ENCODE results near the gene UBAC1.
"Not testable (repeated sequence)": the region's sequence is repeated elsewhere in the genome, so short reads cannot be mapped to it uniquely, and the experiment has no call there.

The UBAC1 gene

GRCh38 chr9:135948968-135949367, 12.2 kb downstream of the UBAC1 start:
- DNase-seq (ENCODE audit: low read depth) = no peak
- no peak for TF ChIP-seq CTCF (IDR thresholded peaks at IDR 0.05; ENCODE audit: control insufficient read depth, insufficient read depth, low read depth, low read length, missing control alignments)
- H3K4me3 ChIP-seq (ENCODE audit: control insufficient read depth, low read depth, low read length) = no peak overlapping the region

- TF ChIP-seq CTCF (IDR thresholded peaks at IDR 0.05; ENCODE audit: control insufficient read depth, insufficient read depth, low read depth, low read length, missing control alignments) = no peak
- DNase-seq (ENCODE audit: low read depth) = no peak
- H3K4me3 ChIP-seq (ENCODE audit: control insufficient read depth, low read depth, low read length) = no peak overlapping the region
Observed at GRCh38 chr9:135948446-135948845, 12.7 kb downstream of the UBAC1 start.

- TF ChIP-seq CTCF (IDR thresholded peaks at IDR 0.05; ENCODE audit: control insufficient read depth, insufficient read depth, low read depth, low read length, missing control alignments) = no peak
- no peak overlapping the region for H3K4me3 ChIP-seq (ENCODE audit: control insufficient read depth, low read depth, low read length)
- no peak for DNase-seq (ENCODE audit: low read depth)
Observed at GRCh38 chr9:135947582-135947981, 13.6 kb downstream of the UBAC1 start.

GRCh38 chr9:135947105-135947504, 14.1 kb downstream of the UBAC1 start:
- not testable (repeated sequence) for H3K4me3 ChIP-seq (ENCODE audit: control insufficient read depth, low read depth, low read length); DNase-seq (ENCODE audit: low read depth)

GRCh38 chr9:135946392-135946994, 14.7 kb downstream of the UBAC1 start:
- H3K4me3 ChIP-seq (ENCODE audit: control insufficient read depth, low read depth, low read length) = no peak overlapping the region
- TF ChIP-seq CTCF (IDR thresholded peaks at IDR 0.05; ENCODE audit: control insufficient read depth, insufficient read depth, low read depth, low read length, missing control alignments) = no peak
- no peak for DNase-seq (ENCODE audit: low read depth)

- no peak for TF ChIP-seq CTCF (IDR thresholded peaks at IDR 0.05; ENCODE audit: control insufficient read depth, insufficient read depth, low read depth, low read length, missing control alignments)
- no peak overlapping the region for H3K4me3 ChIP-seq (ENCODE audit: control insufficient read depth, low read depth, low read length)
- DNase-seq (ENCODE audit: low read depth) = no peak
Observed at GRCh38 chr9:135945969-135946368, 15.2 kb downstream of the UBAC1 start.

- DNase-seq (ENCODE audit: low read depth) = no peak
- H3K4me3 ChIP-seq (ENCODE audit: control insufficient read depth, low read depth, low read length) = no peak overlapping the region
- no peak for TF ChIP-seq CTCF (IDR thresholded peaks at IDR 0.05; ENCODE audit: control insufficient read depth, insufficient read depth, low read depth, low read length, missing control alignments)
Observed at GRCh38 chr9:135944444-135945252, 16.5 kb downstream of the UBAC1 start.

- not testable (repeated sequence) for DNase-seq (ENCODE audit: low read depth); H3K4me3 ChIP-seq (ENCODE audit: control insufficient read depth, low read depth, low read length)
Observed at GRCh38 chr9:135943604-135944003, 17.6 kb downstream of the UBAC1 start.

Data from AG09309 (cell line).